ENCODE results near the gene HLA-DQB1.

GRCh38 chr6:32645047-32645703 is 21.3 kb downstream of the HLA-DQB1 start:
- TF ChIP-seq EP300 (IDR thresholded peaks at IDR 0.05) (no peak), POLR2AphosphoS5 (IDR thresholded peaks at IDR 0.05) (no peak), CTCF (IDR thresholded peaks at IDR 0.05) (no peak), POLR2A (IDR thresholded peaks at IDR 0.05) (no peak)
